Measurements from ENCODE around the gene CDC14A.

- TF ChIP-seq CTCF (IDR thresholded peaks at IDR 0.05) (no peak), POLR2A (IDR thresholded peaks at IDR 0.05; ENCODE audit: low read depth) (no peak), POLR2AphosphoS5 (IDR thresholded peaks at IDR 0.05) (no peak)
Observed at GRCh38 chr1:100415498-100415778, 63.1 kb downstream of the CDC14A start.
